Gastroesophageal sphincter (tissue), 4 donors: ENCODE data around the gene PRR18. TPM values are rescaled to one million over a fixed set of nuclear protein-coding genes. Genes with fewer than 3 reads are reported as not detected.

ENCODE experiments used
- ATAC-seq: fragments of 150-250 bp; one replicate; pipeline ENCODE4 v1.9.1; 2016; ENCODE audit warnings: mild to moderate bottlenecking, moderate library complexity
- H3K27ac ChIP-seq, 4 donors: fragments of 200-600 bp; sonication (generic) in 3 of 4; 1 replicate in 3 of 4; 2 replicates in 1 of 4; pipeline ENCODE4 v1.5.1; 2016 to 2019
- H3K27me3 ChIP-seq: fragments of 200-600 bp; sonication (generic); one replicate; pipeline ENCODE4 v1.5.1; 2019
- H3K36me3 ChIP-seq, 2 donors: fragments of 200-600 bp; sonication (generic); one replicate each; pipeline ENCODE4 v1.5.1; 2019; ENCODE audit warnings: control low read depth in 1 of 2
- H3K4me1 ChIP-seq, 3 donors: fragments of 200-600 bp; sonication (generic); 1 replicate in 2 of 3; 2 replicates in 1 of 3; pipeline ENCODE4 v1.5.1; 2016 to 2019; ENCODE audit warnings: control low read depth in 2 of 3
- H3K4me3 ChIP-seq, 2 donors: fragments of 200-600 bp; sonication (generic); one replicate each; pipeline ENCODE4 v1.5.1; 2019; ENCODE audit warnings: mild to moderate bottlenecking in 1 of 2, moderate library complexity in 1 of 2
- H3K9me3 ChIP-seq, 3 donors: fragments of 200-600 bp; sonication (generic); one replicate each; pipeline ENCODE4 v1.5.1; 2017 to 2019; ENCODE audit warnings: control low read depth in 2 of 3
- EP300 ChIP-seq: sonication (generic); formaldehyde crosslinking; IDR thresholded peaks from one replicate; pipeline ENCODE4 v1.6.1; 2017; ENCODE audit warnings: antibody characterized with exemption, mild to moderate bottlenecking
- POLR2A ChIP-seq, 2 donors: fragments of 450-650 bp; IDR thresholded peaks; one replicate each; pipeline ENCODE4 v1.6.1; 2017; ENCODE audit warnings: antibody characterized with exemption in 2 of 2, mild to moderate bottlenecking in 2 of 2, moderate library complexity in 1 of 2
- POLR2AphosphoS5 ChIP-seq: sonication (generic); formaldehyde crosslinking; IDR thresholded peaks from one replicate; pipeline ENCODE4 v1.6.1; 2017; ENCODE audit warnings: antibody characterized with exemption
- WGBS, 2 donors: methylation state at CpG; one replicate each; pipeline ENCODE4 v1.1.5; 2018; ENCODE audit warnings: low coverage in 1 of 2; 5-methylcytosine and 5-hydroxymethylcytosine counted together
- total RNA-seq, 4 donors: library from RNA; depleted of rRNA; stranded (reverse); fragments of >200 nt; gene quantifications; one replicate each; pipeline ENCODE4 v1.1.0, GENCODE V29; 2016
- TF ChIP-seq, protein P1 (sequence below), 4 experiments: fragments of 200-600 bp in 2 of 4; fragments of 450-650 bp in 2 of 4; sonication (generic) in 1 of 4; IDR thresholded peaks; one replicate each; pipeline ENCODE4 v1.5.1; 2017 to 2019; ENCODE audit warnings: antibody characterized with exemption in 4 of 4, mild to moderate bottlenecking in 2 of 4, moderate library complexity in 2 of 4

Gene PRR18
- total RNA-seq, 4 donors from 2014 or later = not detected

DNA sequence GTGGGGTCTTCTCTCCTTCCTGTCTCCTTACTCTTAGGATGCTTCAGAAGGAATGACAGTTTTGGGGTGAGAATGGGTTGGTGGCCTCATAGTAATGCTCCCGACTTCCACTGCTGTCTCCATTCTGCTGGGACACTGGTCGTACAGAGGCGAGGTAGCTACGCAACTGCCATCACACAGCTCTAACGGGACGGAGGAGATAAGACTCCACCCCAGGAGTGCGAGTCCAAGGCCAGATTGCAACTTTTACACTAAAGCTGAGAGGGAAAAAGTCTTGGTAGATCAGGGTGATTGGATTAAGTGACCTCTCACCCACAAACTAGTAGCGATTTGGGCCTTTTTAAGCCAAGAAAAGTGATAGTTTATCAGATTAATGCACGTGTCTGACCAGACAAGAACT, 1.8 kb upstream of the PRR18 start:
- ATAC-seq = no peak
- no peak overlapping the region for H3K27ac ChIP-seq
- peaks cover 51% of the 10 kb centered on the region for H3K27me3 ChIP-seq
- TF ChIP-seq, protein P1, sequence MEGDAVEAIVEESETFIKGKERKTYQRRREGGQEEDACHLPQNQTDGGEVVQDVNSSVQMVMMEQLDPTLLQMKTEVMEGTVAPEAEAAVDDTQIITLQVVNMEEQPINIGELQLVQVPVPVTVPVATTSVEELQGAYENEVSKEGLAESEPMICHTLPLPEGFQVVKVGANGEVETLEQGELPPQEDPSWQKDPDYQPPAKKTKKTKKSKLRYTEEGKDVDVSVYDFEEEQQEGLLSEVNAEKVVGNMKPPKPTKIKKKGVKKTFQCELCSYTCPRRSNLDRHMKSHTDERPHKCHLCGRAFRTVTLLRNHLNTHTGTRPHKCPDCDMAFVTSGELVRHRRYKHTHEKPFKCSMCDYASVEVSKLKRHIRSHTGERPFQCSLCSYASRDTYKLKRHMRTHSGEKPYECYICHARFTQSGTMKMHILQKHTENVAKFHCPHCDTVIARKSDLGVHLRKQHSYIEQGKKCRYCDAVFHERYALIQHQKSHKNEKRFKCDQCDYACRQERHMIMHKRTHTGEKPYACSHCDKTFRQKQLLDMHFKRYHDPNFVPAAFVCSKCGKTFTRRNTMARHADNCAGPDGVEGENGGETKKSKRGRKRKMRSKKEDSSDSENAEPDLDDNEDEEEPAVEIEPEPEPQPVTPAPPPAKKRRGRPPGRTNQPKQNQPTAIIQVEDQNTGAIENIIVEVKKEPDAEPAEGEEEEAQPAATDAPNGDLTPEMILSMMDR (IDR thresholded peaks at IDR 0.05) = no peak
- no peak for TF ChIP-seq POLR2AphosphoS5
- no peak for TF ChIP-seq POLR2A (IDR thresholded peaks at IDR 0.05)
- TF ChIP-seq EP300 = no peak
- no peaks in the 10 kb centered on the region for H3K36me3 ChIP-seq
- H3K9me3 ChIP-seq = no peaks in the 10 kb centered on the region
- no peak overlapping the region for H3K4me3 ChIP-seq
- 80 to 83% methylated on average over 1 to 9 of the region's 9 CpGs for WGBS, 2 donors
- H3K4me1 ChIP-seq = peaks cover 0 to 23% (median 12%) of the 10 kb centered on the region in 3 donors

DNA sequence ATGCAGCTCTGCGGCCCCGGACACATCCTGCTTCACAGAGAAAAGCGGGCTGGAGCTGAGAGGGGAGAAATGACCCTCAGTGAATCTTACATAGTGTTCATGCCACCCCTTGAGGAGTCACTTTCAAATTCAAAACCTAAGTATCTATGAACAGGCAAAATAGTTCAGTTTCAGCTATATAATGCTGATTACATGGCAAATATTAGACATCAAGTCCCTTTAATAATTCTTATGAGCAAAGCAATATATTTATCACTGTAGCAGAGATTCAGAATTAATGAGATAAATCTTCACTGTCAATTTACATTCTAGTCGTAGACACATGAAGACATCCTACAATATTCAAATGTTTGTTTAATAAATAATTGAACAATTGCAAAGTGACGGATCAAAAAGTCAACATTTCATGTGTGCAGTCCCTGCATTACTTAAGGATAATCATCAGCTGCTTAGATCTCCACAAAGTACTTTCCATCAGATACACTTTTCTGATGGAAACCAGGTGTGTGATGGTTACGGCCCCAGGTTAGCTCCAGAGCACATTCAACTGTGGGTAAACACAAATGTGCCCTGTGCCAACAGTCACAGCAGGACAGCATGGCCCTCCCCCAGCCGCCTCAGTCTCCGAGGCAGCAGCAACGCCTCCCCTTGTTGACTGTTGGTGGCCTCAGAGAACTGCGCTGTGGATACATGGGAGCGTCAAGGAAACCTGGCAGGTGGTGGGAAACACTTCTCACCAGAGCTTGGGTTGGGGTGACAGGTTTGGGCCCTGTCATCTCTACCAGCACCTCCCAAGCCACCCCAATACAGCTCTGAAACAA, 787 bp upstream of the PRR18 start:
- WGBS, 2 donors = 50 to 55% methylated on average over 5 of the region's 11 CpGs
- H3K27me3 ChIP-seq = peaks cover 61% of the 10 kb centered on the region
- ATAC-seq = no peak
- H3K36me3 ChIP-seq = no peaks in the 10 kb centered on the region
- H3K4me3 ChIP-seq = peak overlapping the region in 1 of 2 donors; percentile 57
- H3K9me3 ChIP-seq = no peaks in the 10 kb centered on the region
- TF ChIP-seq POLR2AphosphoS5 (no peak), POLR2A (IDR thresholded peaks at IDR 0.05) (no peak), EP300 (no peak)
- TF ChIP-seq, protein P1 (IDR thresholded peaks at IDR 0.05) = no peak
- peaks cover 0 to 23% (median 12%) of the 10 kb centered on the region in 3 donors for H3K4me1 ChIP-seq
- H3K27ac ChIP-seq = no peak overlapping the region

DNA sequence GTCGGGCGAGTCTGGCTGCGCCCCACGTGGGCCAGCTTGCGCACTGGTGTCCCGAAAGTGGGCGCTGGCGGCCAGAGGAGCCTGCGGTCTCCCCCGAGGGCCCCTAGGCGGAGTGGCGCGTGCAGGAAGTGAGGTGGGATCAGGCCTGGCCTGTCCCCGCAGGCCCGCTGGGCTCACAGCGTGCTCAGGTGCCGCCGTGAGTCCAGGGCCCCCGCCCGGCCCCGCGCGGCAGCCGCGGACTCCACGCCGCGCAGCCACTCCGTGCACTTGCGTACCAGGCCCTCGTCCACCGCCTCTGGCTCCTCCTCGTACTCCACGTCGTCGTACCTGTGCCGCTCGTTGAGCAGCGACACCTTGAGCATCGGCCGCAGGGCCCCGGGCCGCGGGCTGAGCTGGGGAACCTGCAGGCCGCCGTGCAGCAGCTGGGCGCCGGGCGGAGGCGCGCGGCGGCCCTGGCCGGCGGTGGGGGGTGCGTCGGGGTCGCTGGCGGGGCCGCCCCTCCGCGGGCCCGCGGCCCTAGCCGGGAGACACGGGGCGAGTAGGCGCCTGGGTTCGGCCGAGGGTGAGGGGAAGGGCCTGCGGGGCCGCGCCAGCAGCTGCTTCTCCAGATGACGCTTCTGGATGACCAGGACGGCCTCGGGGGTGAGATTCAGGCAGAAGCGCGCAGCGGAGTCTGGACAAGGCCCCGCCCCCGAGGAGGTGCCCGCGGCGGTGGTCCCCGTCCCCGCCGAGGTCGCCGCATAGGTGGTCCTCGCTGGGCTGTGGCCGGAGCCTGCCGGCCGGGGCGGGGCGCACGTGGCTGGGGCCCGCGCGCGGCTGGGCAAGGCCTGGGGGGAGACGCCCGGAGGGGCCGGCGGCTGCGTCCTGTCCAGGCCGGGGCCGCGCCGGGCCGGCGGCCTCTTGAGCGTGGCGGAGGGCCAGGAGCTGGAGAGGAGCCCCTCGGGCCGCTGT, 835 bp downstream of the PRR18 start:
- WGBS, 2 donors = no CpG with 5 or more reads among the region's 115 CpGs
- H3K4me1 ChIP-seq = peaks cover 0 to 23% (median 12%) of the 10 kb centered on the region in 3 donors
- TF ChIP-seq POLR2A (IDR thresholded peaks at IDR 0.05) = no peak
- peaks cover 76% of the 10 kb centered on the region for H3K27me3 ChIP-seq
- peak overlapping the region; percentile 4 to 57 for H3K4me3 ChIP-seq
- no peak overlapping the region for H3K27ac ChIP-seq
- peak; percentile 34 for ATAC-seq
- no peaks in the 10 kb centered on the region for H3K36me3 ChIP-seq
- no peaks in the 10 kb centered on the region for H3K9me3 ChIP-seq

- Histone ChIP-seq H3K27me3 (peaks cover 84% of the 10 kb centered on the region), H3K27ac (no peak overlapping the region), H3K4me3 (peak overlapping the region in 1 of 2 donors; percentile 57), H3K36me3 (no peaks in the 10 kb centered on the region), H3K4me1 (peaks cover 0 to 23% (median 12%) of the 10 kb centered on the region in 3 donors), H3K9me3 (no peaks in the 10 kb centered on the region)
- TF ChIP-seq POLR2AphosphoS5 (no peak), EP300 (no peak), POLR2A (IDR thresholded peaks at IDR 0.05) (no peak)
- TF ChIP-seq, protein P1 (IDR thresholded peaks at IDR 0.05) = no peak
- no peak for ATAC-seq
- WGBS, 2 donors = 74 to 75% methylated on average over 6 to 11 of the region's 34 CpGs
These were observed 1.7 kb downstream of the PRR18 start for GRCh38 chr6:166306378-166307081.
